OCI-LY3 (cell line): ENCODE results near the gene EML4.

Experiments
- EZH2phosphoT487 ChIP-seq: fragments of 200-600 bp; shearing (Covaris generic); IDR thresholded peaks from 2 replicates; pipeline ENCODE4 v1.6.1; 2018; ENCODE audit warnings: antibody characterized with exemption, mixed run types, low read depth
- TF ChIP-seq, protein P1 (sequence below): fragments of 200-600, 300-600 bp; sonication (generic); IDR thresholded peaks from 2 replicates; pipeline ENCODE4 v1.5.1; 2014; ENCODE audit warnings: antibody characterized with exemption, low read length, low read depth

DNA sequence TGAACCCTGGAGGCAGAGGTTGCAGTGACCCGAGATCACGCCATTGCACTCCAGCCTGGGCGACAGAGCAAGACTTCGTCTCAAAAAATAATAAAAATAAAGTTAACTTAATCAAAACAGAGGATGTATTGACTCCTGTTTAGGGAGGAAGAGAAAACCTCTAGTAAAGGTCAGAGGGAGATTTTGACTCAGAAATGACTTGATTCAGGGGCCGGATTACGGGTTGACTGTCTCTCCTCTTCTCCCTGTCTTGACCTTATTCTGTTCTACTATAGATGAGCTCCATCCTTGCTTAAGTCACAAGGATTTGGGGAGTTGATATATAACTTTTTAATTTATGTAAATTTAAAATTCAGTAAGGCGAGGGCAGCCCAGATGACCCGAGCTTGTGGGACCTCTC, 120.9 kb downstream of the EML4 start:
- TF ChIP-seq, protein P1, sequence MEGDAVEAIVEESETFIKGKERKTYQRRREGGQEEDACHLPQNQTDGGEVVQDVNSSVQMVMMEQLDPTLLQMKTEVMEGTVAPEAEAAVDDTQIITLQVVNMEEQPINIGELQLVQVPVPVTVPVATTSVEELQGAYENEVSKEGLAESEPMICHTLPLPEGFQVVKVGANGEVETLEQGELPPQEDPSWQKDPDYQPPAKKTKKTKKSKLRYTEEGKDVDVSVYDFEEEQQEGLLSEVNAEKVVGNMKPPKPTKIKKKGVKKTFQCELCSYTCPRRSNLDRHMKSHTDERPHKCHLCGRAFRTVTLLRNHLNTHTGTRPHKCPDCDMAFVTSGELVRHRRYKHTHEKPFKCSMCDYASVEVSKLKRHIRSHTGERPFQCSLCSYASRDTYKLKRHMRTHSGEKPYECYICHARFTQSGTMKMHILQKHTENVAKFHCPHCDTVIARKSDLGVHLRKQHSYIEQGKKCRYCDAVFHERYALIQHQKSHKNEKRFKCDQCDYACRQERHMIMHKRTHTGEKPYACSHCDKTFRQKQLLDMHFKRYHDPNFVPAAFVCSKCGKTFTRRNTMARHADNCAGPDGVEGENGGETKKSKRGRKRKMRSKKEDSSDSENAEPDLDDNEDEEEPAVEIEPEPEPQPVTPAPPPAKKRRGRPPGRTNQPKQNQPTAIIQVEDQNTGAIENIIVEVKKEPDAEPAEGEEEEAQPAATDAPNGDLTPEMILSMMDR, result no peak
- TF ChIP-seq EZH2phosphoT487, result no peak
